GM12878 (cell line): ENCODE results near the gene FLNC. TPM values are rescaled to one million over a fixed set of nuclear protein-coding genes. Genes with fewer than 3 reads are reported as not detected.

Experiments
- ATAC-seq: fragments of 200-7000 bp; cut with Tn5 transposase; 3 replicates; pipeline ENCODE4 v1.9.1; 2020; ENCODE audit warnings: mild to moderate bottlenecking, moderate library complexity
- BruUV-seq: library from RNA; stranded (reverse); fragments of 400-500 nt; replicated peaks from 2 replicates; lab custom pipeline; 2021; lab: Mats Ljungman, UMichigan
- CTCF ChIA-PET: fragments of 300-600 bp; sonication (Branson Sonifier 250); formaldehyde crosslinking; extraction: SDS; loops from one replicate; lab custom pipeline; 2021; ENCODE audit warnings: inconsistent platforms; lab: Yijun Ruan, JAX
- POLR2A ChIA-PET: fragments of 350-600 bp; formaldehyde crosslinking; extraction: SDS; loops from one replicate; lab custom pipeline; 2021; ENCODE audit warnings: inconsistent platforms; lab: Charles Lee
- RAD21 ChIA-PET: fragments of 300-600 bp; sonication (Branson Sonifier 250); formaldehyde crosslinking; loops from one replicate; lab custom pipeline; 2023; ENCODE audit warnings: antibody characterized with exemption; ENCODE audit not compliant: unreplicated experiment; lab: Charles Lee
- SMC1A ChIA-PET: fragments of 300-600 bp; sonication (Branson Sonifier 250); formaldehyde crosslinking; loops from one replicate; lab custom pipeline; 2023; ENCODE audit not compliant: unreplicated experiment, uncharacterized antibody; lab: Charles Lee
- DNase-seq: peaks from one replicate; pipeline ENCODE4 v3.0.0-alpha.2; 2011; ENCODE audit warnings: low read depth, low spot score
- FAIRE-seq: peaks from 3 replicates; lab custom pipeline; 2011; peaks lifted over from hg19 to GRCh38; lab: Jason Lieb, UNC
- H2AFZ ChIP-seq: 2 replicates; pipeline ENCODE4 v1.6.0; 2011; ENCODE audit warnings: low read depth, low read length, control low read depth; ENCODE audit not compliant: control insufficient read depth
- H3K27ac ChIP-seq: 2 replicates; pipeline ENCODE4 v1.5.1; 2011; ENCODE audit warnings: control low read depth; ENCODE audit not compliant: control insufficient read depth, insufficient read depth
- H3K27me3 ChIP-seq, 2 experiments: replicated peaks in 1 of 2; 2 replicates each; pipeline versions ENCODE4 v1.6.0 to v1.6.1; 2011; ENCODE audit warnings: low read length in 1 of 2; ENCODE audit not compliant: control insufficient read depth in 2 of 2, insufficient read depth in 2 of 2
- H3K36me3 ChIP-seq, 2 experiments: 2 replicates each; pipeline ENCODE4 v1.5.1; 2011; ENCODE audit warnings: low read length in 1 of 2; ENCODE audit not compliant: control insufficient read depth in 2 of 2, insufficient read depth in 2 of 2
- H3K4me1 ChIP-seq: 2 replicates; pipeline ENCODE4 v1.6.1; 2011; ENCODE audit warnings: mild to moderate bottlenecking, low read length, moderate library complexity, mixed read lengths; ENCODE audit not compliant: control insufficient read depth, insufficient read depth
- H3K4me2 ChIP-seq: 2 replicates; pipeline ENCODE4 v1.6.0; 2011; ENCODE audit warnings: control low read depth; ENCODE audit not compliant: control insufficient read depth, insufficient read depth
- H3K4me3 ChIP-seq: fragments of 200-600 bp; sonication (generic); 2 replicates; pipeline ENCODE4 v1.5.1; 2016
- H3K79me2 ChIP-seq: 2 replicates; pipeline ENCODE4 v1.6.0; 2011; ENCODE audit warnings: low read length; ENCODE audit not compliant: control insufficient read depth, insufficient read depth
- H3K9ac ChIP-seq: 2 replicates; pipeline ENCODE4 v1.8.0; 2011; ENCODE audit warnings: low read length, control low read depth, mixed read lengths; ENCODE audit not compliant: control insufficient read depth, insufficient read depth
- H3K9me3 ChIP-seq: replicated peaks from 3 replicates; pipeline ENCODE4 v1.5.1; 2011; ENCODE audit warnings: mild to moderate bottlenecking, low read length; ENCODE audit not compliant: control insufficient read depth, insufficient read depth
- H4K20me1 ChIP-seq: 2 replicates; pipeline ENCODE4 v1.6.0; 2011; ENCODE audit not compliant: control insufficient read depth, insufficient read depth
- ATF7 ChIP-seq: fragments of 450-650 bp; IDR thresholded peaks from 2 replicates; pipeline ENCODE4 v1.6.1; 2016; ENCODE audit warnings: low read depth, mild to moderate bottlenecking
- CREM ChIP-seq: IDR thresholded peaks from 2 replicates; pipeline ENCODE4 v1.6.1; 2014; ENCODE audit warnings: antibody characterized with exemption, low read depth
- HDAC6 ChIP-seq: fragments of 200-600 bp; sonication (generic); IDR thresholded peaks from one replicate; pipeline ENCODE4 v1.8.0; 2017; ENCODE audit warnings: antibody characterized with exemption; ENCODE audit not compliant: unreplicated experiment
- IRF5 ChIP-seq: fragments of 450-650 bp; IDR thresholded peaks from 2 replicates; pipeline ENCODE4 v1.6.1; 2017; ENCODE audit warnings: borderline replicate concordance
- MEF2A ChIP-seq: IDR thresholded peaks from 2 replicates; pipeline ENCODE4 v1.6.1; 2011; ENCODE audit warnings: low read depth, mild to moderate bottlenecking, low read length, moderate library complexity; ENCODE audit not compliant: insufficient read depth
- PAX5 ChIP-seq: IDR thresholded peaks from 2 replicates; pipeline ENCODE4 v1.6.1; 2011; ENCODE audit warnings: low read depth, low read length, borderline replicate concordance
- POLR2A ChIP-seq: IDR thresholded peaks from 2 replicates; pipeline ENCODE4 v1.6.1; 2011; ENCODE audit warnings: low read depth, mild to moderate bottlenecking, low read length
- POLR2AphosphoS2 ChIP-seq: IDR thresholded peaks from 2 replicates; pipeline ENCODE4 v1.6.1; 2011; ENCODE audit warnings: low read depth, mild to moderate bottlenecking, low read length, improper control_type of control experiment, moderate library complexity
- TCF12 ChIP-seq: IDR thresholded peaks from 2 replicates; pipeline ENCODE4 v1.6.1; 2011; ENCODE audit warnings: low read depth, mild to moderate bottlenecking, low read length
- USF1 ChIP-seq: IDR thresholded peaks from 2 replicates; pipeline ENCODE4 v1.6.1; 2011; ENCODE audit warnings: borderline replicate concordance, low read depth, mild to moderate bottlenecking, moderate library complexity, mixed read lengths, low read length; ENCODE audit not compliant: insufficient read depth; ENCODE audit errors: extremely low read length
- ZSCAN29 ChIP-seq: fragments of 450-650 bp; IDR thresholded peaks from 2 replicates; pipeline ENCODE4 v1.6.1; 2017; ENCODE audit warnings: mild to moderate bottlenecking, moderate library complexity
- WGBS: methylation state at CpG from one replicate; pipeline ENCODE4 v1.1.6; 2016; ENCODE audit warnings: low lambda C conversion rate; ENCODE audit not compliant: insufficient replicate concordance, insufficient coverage; ENCODE audit errors: missing lambda C conversion rate; 5-methylcytosine and 5-hydroxymethylcytosine counted together
- in situ Hi-C: fragments of 300-500 bp; cut with MboI; formaldehyde crosslinking; loops from 9 replicates; pipeline ENCODE4 v1.14.3; 2018; ENCODE audit warnings: mixed read lengths
- intact Hi-C: fragments of 100-400 bp; cut with micrococcal nuclease; formaldehyde crosslinking; loops from one replicate; pipeline ENCODE4 v1.14.2; 2022; ENCODE audit not compliant: unreplicated experiment
- polyA plus RNA-seq, 11 experiments: library from polyadenylated mRNA; depleted of rRNA in 4 of 11; unstranded in 6 of 11; stranded (reverse) in 5 of 11; fragments of >200 nt; fragmentation: Nextera tagmentation in 4 of 11; fragmentation: Illumina TruSeq in 1 of 11; extraction: Ambion mirVana in 4 of 11; extraction: Trizol in 1 of 11; gene quantifications; 1 replicate in 1 of 11; 2 replicates in 10 of 11; pipeline versions ENCODE4 v1.2.1 to v1.2.3, GENCODE V29; 2011 to 2016; ENCODE audit warnings: inconsistent platforms in 2 of 11, missing spikeins in 2 of 11, low read depth in 1 of 11
- total RNA-seq, 4 experiments: library from RNA; depleted of rRNA in 3 of 4; stranded (reverse); fragments of >200 nt in 3 of 4; fragmentation: Illumina TruSeq in 1 of 4; extraction: Trizol in 1 of 4; gene quantifications; 2 replicates each; pipeline versions ENCODE4 v1.2.1 to v1.2.3, GENCODE V29; 2013 to 2021
- TF ChIP-seq, protein P1 (sequence below): fragments of 150-350 bp; IDR thresholded peaks from 2 replicates; pipeline ENCODE4 v1.6.1; 2014; ENCODE audit warnings: mild to moderate bottlenecking, low read depth, low read length
- TF ChIP-seq, protein P2 (sequence below): IDR thresholded peaks from 2 replicates; pipeline ENCODE4 v1.6.1; 2011; ENCODE audit warnings: low read depth, low read length, improper control_type of control experiment, borderline replicate concordance

Gene FLNC
- total and polyA plus RNA-seq, 10 of the 15 experiments (the other 5 are each of a cell fraction or from before 2014, with no cell fraction given), result 0.01 to 0.21 (median 0.06) TPM; not detected in 3

- POLR2A ChIA-PET, result no interaction called here
- Histone ChIP-seq H3K4me2 (no peak overlapping the region), H3K36me3 (no peaks in the 10 kb centered on the region), H3K4me1 (no peaks in the 10 kb centered on the region; the same call in 1 of the 2 replicates), H2AFZ (no peak overlapping the region), H4K20me1 (no peaks in the 10 kb centered on the region), H3K79me2 (no peaks in the 10 kb centered on the region), H3K9me3 (no peaks in the 10 kb centered on the region), H3K9ac (no peak overlapping the region), H3K4me3 (no peak overlapping the region), H3K27me3 (no peaks in the 10 kb centered on the region), H3K27ac (no peak overlapping the region)
- CTCF ChIA-PET, result no interaction called here
- RAD21 ChIA-PET, result no interaction called here
- FAIRE-seq (no peak), ATAC-seq (no peak; the same call in 1 of the 3 replicates), DNase-seq (no peak)
- TF ChIP-seq MEF2A (no peak), POLR2A (no peak), PAX5 (no peak), HDAC6 (no peak), IRF5 (no peak), ATF7 (no peak), POLR2AphosphoS2 (no peak), TCF12 (no peak), USF1 (no peak), ZSCAN29 (no peak), CREM (no peak)
- TF ChIP-seq, protein P1, sequence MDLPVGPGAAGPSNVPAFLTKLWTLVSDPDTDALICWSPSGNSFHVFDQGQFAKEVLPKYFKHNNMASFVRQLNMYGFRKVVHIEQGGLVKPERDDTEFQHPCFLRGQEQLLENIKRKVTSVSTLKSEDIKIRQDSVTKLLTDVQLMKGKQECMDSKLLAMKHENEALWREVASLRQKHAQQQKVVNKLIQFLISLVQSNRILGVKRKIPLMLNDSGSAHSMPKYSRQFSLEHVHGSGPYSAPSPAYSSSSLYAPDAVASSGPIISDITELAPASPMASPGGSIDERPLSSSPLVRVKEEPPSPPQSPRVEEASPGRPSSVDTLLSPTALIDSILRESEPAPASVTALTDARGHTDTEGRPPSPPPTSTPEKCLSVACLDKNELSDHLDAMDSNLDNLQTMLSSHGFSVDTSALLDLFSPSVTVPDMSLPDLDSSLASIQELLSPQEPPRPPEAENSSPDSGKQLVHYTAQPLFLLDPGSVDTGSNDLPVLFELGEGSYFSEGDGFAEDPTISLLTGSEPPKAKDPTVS, result no peak
- TF ChIP-seq, protein P2, sequence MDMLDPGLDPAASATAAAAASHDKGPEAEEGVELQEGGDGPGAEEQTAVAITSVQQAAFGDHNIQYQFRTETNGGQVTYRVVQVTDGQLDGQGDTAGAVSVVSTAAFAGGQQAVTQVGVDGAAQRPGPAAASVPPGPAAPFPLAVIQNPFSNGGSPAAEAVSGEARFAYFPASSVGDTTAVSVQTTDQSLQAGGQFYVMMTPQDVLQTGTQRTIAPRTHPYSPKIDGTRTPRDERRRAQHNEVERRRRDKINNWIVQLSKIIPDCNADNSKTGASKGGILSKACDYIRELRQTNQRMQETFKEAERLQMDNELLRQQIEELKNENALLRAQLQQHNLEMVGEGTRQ, result no peak
- BruUV-seq, result no TSS peak
- WGBS, result 49% methylated on average over 17 of the region's 17 CpGs
- intact Hi-C loops, result no loop called here
- in situ Hi-C loops, result no loop called here
- SMC1A ChIA-PET, result no interaction called here
These were observed 26.0 kb downstream of the FLNC start for GRCh38 chr7:128856001-128856718.
